ENCODE measurements around the gene LHPP.

The LHPP gene

GRCh38 chr10:124550293-124551034, 88.8 kb downstream of the LHPP start:
- in situ Hi-C loops (cut with MboI; ENCODE audit: low sequenced_read_pairs) = no loop called here

GRCh38 chr10:124551097-124551496, 89.5 kb downstream of the LHPP start:
- in situ Hi-C loops (cut with MboI; ENCODE audit: low sequenced_read_pairs) = no loop called here

GRCh38 chr10:124551755-124552154, 90.1 kb downstream of the LHPP start:
- in situ Hi-C loops (cut with MboI; ENCODE audit: low sequenced_read_pairs) = no loop called here

GRCh38 chr10:124552691-124553276, 91.2 kb downstream of the LHPP start:
- in situ Hi-C loops (cut with MboI; ENCODE audit: low sequenced_read_pairs) = no loop called here

- in situ Hi-C loops (cut with MboI; ENCODE audit: low sequenced_read_pairs) = no loop called here
Measured at GRCh38 chr10:124554085-124554858, 92.6 kb downstream of the LHPP start.

GRCh38 chr10:124557167-124557566, 95.5 kb downstream of the LHPP start:
- in situ Hi-C loops (cut with MboI; ENCODE audit: low sequenced_read_pairs) = no loop called here

DNA sequence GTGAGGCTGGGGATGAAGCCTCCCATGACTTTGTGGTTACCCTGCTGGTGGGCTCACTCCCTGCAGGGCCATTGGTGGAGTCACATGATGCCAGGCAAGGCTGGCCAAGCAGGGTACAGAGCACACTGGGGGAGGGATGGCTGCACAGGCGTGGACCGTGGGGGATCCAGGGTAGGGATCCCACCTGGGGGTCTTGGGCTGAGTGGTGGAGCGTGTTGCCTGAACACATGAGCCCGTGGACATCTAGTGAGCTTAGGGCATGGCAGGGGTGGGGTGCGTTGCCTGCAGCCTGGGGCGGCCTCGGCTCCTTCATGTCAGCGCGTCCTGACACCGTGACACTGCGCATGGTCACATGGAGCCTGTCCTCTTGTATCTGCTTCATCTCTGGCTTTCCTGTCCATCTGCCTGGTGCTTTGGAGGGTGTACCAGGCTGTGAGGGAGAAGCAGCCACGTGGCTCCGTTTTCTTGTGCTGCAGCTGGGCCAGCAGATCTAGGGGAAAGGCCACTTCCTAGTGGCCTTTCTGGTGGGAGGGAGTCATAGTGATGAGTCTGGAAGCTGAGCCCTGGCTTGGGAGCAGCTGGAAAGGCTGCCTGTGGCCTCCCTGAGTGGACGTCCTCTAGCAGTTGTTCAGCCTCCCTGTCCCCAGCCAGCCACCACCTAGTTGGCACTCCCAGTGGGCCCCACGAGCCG, 96.2 kb downstream of the LHPP start:
- in situ Hi-C loops (cut with MboI; ENCODE audit: low sequenced_read_pairs) = no loop called here

- in situ Hi-C loops (cut with MboI; ENCODE audit: low sequenced_read_pairs) = no loop called here
Measured at GRCh38 chr10:124558339-124559321, 97.0 kb downstream of the LHPP start.

DNA sequence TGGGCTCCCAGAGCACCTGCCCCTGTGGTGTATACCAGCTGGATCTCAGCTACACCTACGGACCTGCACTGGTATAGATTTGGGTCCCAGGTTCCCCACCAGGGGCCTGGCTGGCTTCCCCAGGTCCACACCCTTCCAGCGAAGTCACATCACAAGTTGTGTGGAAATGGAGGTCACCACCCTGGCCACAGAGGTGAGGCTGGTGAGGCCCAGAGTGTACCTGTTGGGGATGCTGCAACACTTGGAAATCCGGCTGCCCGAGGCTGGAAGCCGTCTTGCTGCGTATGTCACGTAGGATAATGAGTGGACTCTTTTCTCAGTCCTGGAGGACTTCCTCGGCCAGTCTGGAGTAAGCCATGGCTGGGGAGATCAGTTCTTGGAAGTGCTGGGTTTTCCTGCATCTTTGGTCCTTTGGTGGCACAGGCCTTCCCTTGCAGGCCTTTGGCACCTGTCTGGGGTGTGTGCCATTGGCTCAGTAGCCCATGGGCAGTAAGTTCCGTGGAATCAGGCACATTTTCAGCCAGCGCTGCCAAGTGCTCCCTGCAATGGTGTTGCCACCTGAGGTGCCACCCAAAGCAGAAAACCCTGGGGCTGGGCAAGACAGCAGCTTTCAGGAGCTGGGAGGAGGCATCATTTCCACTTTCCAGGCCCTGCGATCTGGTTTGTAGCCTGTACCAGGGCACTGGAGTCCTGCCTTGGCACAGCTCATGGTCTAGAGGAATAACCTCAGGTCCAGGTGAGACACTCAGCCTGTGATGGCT, 97.9 kb downstream of the LHPP start:
- in situ Hi-C loops (cut with MboI; ENCODE audit: low sequenced_read_pairs) = no loop called here

- in situ Hi-C loops (cut with MboI; ENCODE audit: low sequenced_read_pairs) = no loop called here
Measured at GRCh38 chr10:124560377-124561105, 98.9 kb downstream of the LHPP start.

GRCh38 chr10:124561206-124561605, 99.6 kb downstream of the LHPP start:
- in situ Hi-C loops (cut with MboI; ENCODE audit: low sequenced_read_pairs) = no loop called here

GRCh38 chr10:124562425-124563060, 100.9 kb downstream of the LHPP start:
- in situ Hi-C loops (cut with MboI; ENCODE audit: low sequenced_read_pairs) = no loop called here

DNA sequence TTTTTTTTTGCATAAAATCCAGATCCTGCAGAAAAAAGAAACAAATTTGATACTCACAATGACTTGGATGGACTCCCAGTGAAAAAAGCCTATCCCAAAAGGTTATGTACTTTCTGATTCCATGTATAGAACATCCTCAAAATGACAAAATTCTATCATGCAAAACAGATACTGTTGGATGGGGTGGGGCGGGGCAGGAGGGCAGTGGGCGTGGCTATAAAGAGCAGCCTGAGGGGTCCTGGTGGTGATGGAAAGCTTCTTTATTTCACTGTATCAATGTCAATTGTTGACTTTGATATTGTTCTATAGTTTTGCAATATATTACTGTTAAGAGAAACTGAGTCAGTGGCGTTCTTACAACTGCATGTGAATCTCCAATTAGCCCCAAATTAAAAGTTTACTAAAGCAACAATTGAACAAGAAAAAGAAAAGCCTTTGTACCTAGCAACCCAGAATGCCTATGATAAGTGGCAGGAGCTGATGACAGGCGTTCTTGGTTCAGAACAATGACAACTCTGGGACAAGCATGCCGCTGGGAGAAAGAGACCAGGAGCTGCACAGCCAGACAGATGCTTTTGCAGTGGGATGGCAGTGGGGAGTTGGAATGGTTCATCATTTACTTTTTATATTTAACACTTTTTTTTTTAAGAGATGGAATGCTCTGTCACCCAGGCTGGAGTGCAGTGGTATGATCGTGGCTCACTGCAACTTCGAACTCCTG, 101.9 kb downstream of the LHPP start:
- in situ Hi-C loops (cut with MboI; ENCODE audit: low sequenced_read_pairs) = no loop called here

DNA sequence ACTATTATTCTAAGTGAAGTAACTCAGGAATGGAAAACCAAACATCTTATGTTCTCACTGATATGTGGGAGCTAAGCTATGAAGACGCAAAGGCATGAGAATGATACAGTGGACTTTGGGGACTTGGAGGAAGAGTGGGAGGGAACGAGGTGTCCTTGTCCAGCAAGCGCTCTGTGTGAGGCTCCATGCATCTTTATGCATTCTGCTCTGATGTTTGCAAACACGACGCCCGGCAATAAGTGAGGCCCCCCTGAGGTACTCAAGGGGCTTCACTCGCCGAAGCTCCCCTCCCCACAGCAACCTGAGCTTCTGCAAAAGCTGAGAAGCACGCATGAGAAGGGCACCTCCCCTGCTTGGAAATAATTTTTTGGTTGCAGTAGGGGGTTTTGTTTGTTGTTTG, 103.3 kb downstream of the LHPP start:
- in situ Hi-C loops (cut with MboI; ENCODE audit: low sequenced_read_pairs) = no loop called here

GRCh38 chr10:124565565-124566221, 104.1 kb downstream of the LHPP start:
- in situ Hi-C loops (cut with MboI; ENCODE audit: low sequenced_read_pairs) = no loop called here

DNA sequence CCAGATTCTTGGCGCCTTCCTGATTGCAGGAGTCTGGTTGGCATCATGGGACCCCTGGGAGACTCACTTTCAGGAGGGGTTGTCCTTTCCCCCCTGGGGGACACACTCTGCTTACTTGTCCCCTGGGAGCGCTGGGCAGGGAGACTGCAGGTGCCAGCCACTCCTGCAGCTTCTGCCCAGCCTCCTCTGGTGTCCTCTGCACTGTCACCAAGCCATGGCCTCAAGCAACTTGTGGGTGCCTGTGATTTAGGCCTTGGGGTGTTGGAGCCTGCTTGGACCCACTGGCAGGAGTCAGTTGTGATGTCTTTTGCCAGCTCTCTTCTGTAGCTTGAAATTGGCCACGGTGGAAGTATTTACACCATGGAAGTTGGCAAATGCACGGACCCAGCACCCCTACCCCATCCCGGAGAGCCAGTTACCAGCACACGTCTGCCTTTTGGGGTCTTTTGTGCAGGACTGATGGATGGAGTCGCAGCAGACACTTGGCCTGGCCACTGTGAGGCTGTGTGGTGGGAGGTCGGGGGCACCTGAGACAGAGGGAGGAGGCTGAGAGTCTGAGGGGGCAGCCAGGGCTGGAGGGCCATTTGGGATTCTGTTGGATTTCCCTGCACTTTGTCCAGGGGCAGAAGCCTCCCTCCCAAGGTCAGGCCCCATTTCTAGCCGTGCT, 104.7 kb downstream of the LHPP start:
- in situ Hi-C loops (cut with MboI; ENCODE audit: low sequenced_read_pairs) = no loop called here

Data from HL-60/S4 treated with retinoic acid at 250 ng/mL for 4 days and 3 days (cell line).